HCT116 (cell line): Measurements from ENCODE around the gene PARD6G. TPM values are rescaled to one million over a fixed set of nuclear protein-coding genes. Genes with fewer than 3 reads are reported as not detected.

Experiments
- ATAC-seq: fragments of 200-7000 bp; cut with Tn5 transposase; 2 replicates; pipeline ENCODE4 v1.9.1; 2020; ENCODE audit warnings: mild to moderate bottlenecking, moderate library complexity
- BruUV-seq: library from RNA; stranded (reverse); fragments of 400-500 nt; replicated peaks from 2 replicates; lab custom pipeline; 2021; lab: Mats Ljungman, UMichigan
- CTCF ChIA-PET: fragments of 300-600 bp; sonication (Branson Sonifier 250); formaldehyde crosslinking; loops from one replicate; lab custom pipeline; 2021; ENCODE audit warnings: antibody characterized with exemption; lab: Charles Lee
- POLR2A ChIA-PET: fragments of 300-600, 350-600 bp; sonication (Branson Sonifier 250); formaldehyde crosslinking; loops from one replicate; lab custom pipeline; 2021; ENCODE audit warnings: antibody characterized with exemption; lab: Charles Lee
- RAD21 ChIA-PET, 2 experiments: fragments of 300-600 bp; sonication (Branson Sonifier 250); formaldehyde crosslinking; loops; one replicate each; lab custom pipeline; 2023; ENCODE audit warnings: low total read pairs in 2 of 2; ENCODE audit not compliant: uncharacterized antibody in 2 of 2, unreplicated experiment in 2 of 2, low non-redundant PET in 1 of 2; lab: Charles Lee
- DNase-seq: peaks from one replicate; pipeline ENCODE4 v3.0.0-alpha.2; 2010; ENCODE audit warnings: low read depth, low spot score
- H2AFZ ChIP-seq: fragments of 200-600 bp; shearing (Covaris generic), sonication (generic); 2 replicates; pipeline ENCODE4 v1.6.1; 2017; ENCODE audit warnings: low read depth, mixed run types, mixed read lengths, antibody characterized with exemption, low read length; ENCODE audit not compliant: poor library complexity, severe bottlenecking
- H3K27ac ChIP-seq: 2 replicates; pipeline ENCODE4 v1.5.1; 2012; ENCODE audit warnings: low read depth, low read length
- H3K27me3 ChIP-seq: fragments of 200-600 bp; sonication (generic); 2 replicates; pipeline ENCODE4 v1.6.1; 2016; ENCODE audit warnings: mixed run types, low read length, mixed read lengths; ENCODE audit not compliant: insufficient read depth
- H3K36me3 ChIP-seq, 2 experiments: fragments of 200-500 bp in 1 of 2; fragments of 200-600 bp in 1 of 2; sonication (Bioruptor generic) in 1 of 2; sonication (generic) in 1 of 2; 2 replicates each; pipeline versions ENCODE4 v1.5.1 to v1.6.1; 2014 to 2016; ENCODE audit warnings: low read length in 2 of 2, inconsistent platforms in 1 of 2, mixed read lengths in 1 of 2, mixed run types in 1 of 2; ENCODE audit not compliant: insufficient read depth in 2 of 2, control insufficient read depth in 1 of 2
- H3K4me1 ChIP-seq, 2 experiments: fragments of 200-600 bp in 1 of 2; sonication (generic) in 1 of 2; 2 replicates each; pipeline versions ENCODE4 v1.5.1 to v1.6.1; 2012 to 2017; ENCODE audit warnings: low read length in 2 of 2, inconsistent platforms in 1 of 2, mild to moderate bottlenecking in 1 of 2, mixed read lengths in 1 of 2, mixed run types in 1 of 2, moderate library complexity in 1 of 2; ENCODE audit not compliant: insufficient read depth in 2 of 2, control insufficient read depth in 1 of 2
- H3K4me2 ChIP-seq: fragments of 200-600 bp; sonication (generic); 2 replicates; pipeline ENCODE4 v1.6.1; 2017; ENCODE audit warnings: mixed run types, low read length, mixed read lengths
- H3K4me3 ChIP-seq, 2 experiments: fragments of 200-600 bp in 1 of 2; sonication (generic) in 1 of 2; replicated peaks in 1 of 2; 2 replicates each; pipeline ENCODE4 v1.5.1; 2011 to 2016; ENCODE audit warnings: low read length in 2 of 2, control low read depth in 1 of 2, low read depth in 1 of 2, mild to moderate bottlenecking in 1 of 2, mixed read lengths in 1 of 2, mixed run types in 1 of 2
- H3K79me2 ChIP-seq: fragments of 200-600 bp; sonication (generic); 2 replicates; pipeline ENCODE4 v1.6.1; 2017; ENCODE audit warnings: mild to moderate bottlenecking, mixed run types, low read length, moderate library complexity, mixed read lengths; ENCODE audit not compliant: insufficient read depth
- H3K9ac ChIP-seq: fragments of 200-600 bp; sonication (generic); 2 replicates; pipeline ENCODE4 v1.6.1; 2016; ENCODE audit warnings: low read length, mixed read lengths
- H3K9me2 ChIP-seq: fragments of 200-600 bp; sonication (generic), shearing (Covaris generic); 2 replicates; pipeline ENCODE4 v1.6.1; 2017; ENCODE audit warnings: mixed run types, mild to moderate bottlenecking, moderate library complexity; ENCODE audit not compliant: insufficient read depth
- H3K9me3 ChIP-seq, 2 experiments: fragments of 200-500 bp in 1 of 2; fragments of 200-600 bp in 1 of 2; sonication (Bioruptor generic) in 1 of 2; sonication (generic) in 1 of 2; 2 replicates each; pipeline ENCODE4 v1.6.1; 2014 to 2017; ENCODE audit warnings: low read length in 2 of 2, mixed read lengths in 2 of 2, inconsistent platforms in 1 of 2, low read depth in 1 of 2, mild to moderate bottlenecking in 1 of 2, mixed run types in 1 of 2, moderate library complexity in 1 of 2; ENCODE audit not compliant: control insufficient read depth in 1 of 2, insufficient read depth in 1 of 2
- H4K20me1 ChIP-seq: fragments of 200-600 bp; sonication (generic), shearing (Covaris generic); 2 replicates; pipeline ENCODE4 v1.6.1; 2017; ENCODE audit warnings: mixed run types, mild to moderate bottlenecking, moderate library complexity; ENCODE audit not compliant: insufficient read depth
- CBX3 ChIP-seq: IDR thresholded peaks from 2 replicates; pipeline ENCODE4 v1.6.1; 2012; ENCODE audit warnings: low read depth
- CEBPB ChIP-seq: IDR thresholded peaks from 2 replicates; pipeline ENCODE4 v1.6.1; 2012; ENCODE audit warnings: low read depth
- ELF1 ChIP-seq: IDR thresholded peaks from 2 replicates; pipeline ENCODE4 v1.6.1; 2012; ENCODE audit warnings: low read depth, borderline replicate concordance
- JUND ChIP-seq: IDR thresholded peaks from 2 replicates; pipeline ENCODE4 v1.6.1; 2012
- POLR2A ChIP-seq: IDR thresholded peaks from 2 replicates; pipeline ENCODE4 v1.7.0; 2011; ENCODE audit warnings: borderline replicate concordance; ENCODE audit not compliant: insufficient read depth, insufficient read length; ENCODE audit errors: extremely low read depth
- POLR2AphosphoS5 ChIP-seq: IDR thresholded peaks from 2 replicates; pipeline ENCODE4 v1.6.1; 2011; ENCODE audit warnings: mild to moderate bottlenecking, low read depth, low read length, moderate library complexity
- RAD21 ChIP-seq: IDR thresholded peaks from 2 replicates; pipeline ENCODE4 v1.6.1; 2012; ENCODE audit warnings: low read depth, mild to moderate bottlenecking
- SIN3A ChIP-seq: IDR thresholded peaks from 2 replicates; pipeline ENCODE4 v1.6.1; 2012; ENCODE audit warnings: low read depth
- SP1 ChIP-seq: IDR thresholded peaks from 2 replicates; pipeline ENCODE4 v1.6.1; 2012; ENCODE audit warnings: low read depth
- SRF ChIP-seq: IDR thresholded peaks from 2 replicates; pipeline ENCODE4 v1.6.1; 2012; ENCODE audit warnings: low read depth
- TCF7L2 ChIP-seq: IDR thresholded peaks from 2 replicates; pipeline ENCODE4 v1.7.0; 2011; ENCODE audit warnings: borderline replicate concordance, inconsistent platforms; ENCODE audit not compliant: insufficient read depth, insufficient read length; ENCODE audit errors: extremely low read depth
- YY1 ChIP-seq: IDR thresholded peaks from 2 replicates; pipeline ENCODE4 v1.6.1; 2011; ENCODE audit warnings: low read length, low read depth, moderate library complexity, mild to moderate bottlenecking; ENCODE audit not compliant: insufficient replicate concordance; ENCODE audit errors: extremely low read depth
- ZFX ChIP-seq: fragments of 450-650 bp; IDR thresholded peaks from 2 replicates; pipeline ENCODE4 v1.6.1; 2017
- ZNF274 ChIP-seq: fragments of 200-500 bp; sonication (Bioruptor generic); IDR thresholded peaks from 2 replicates; pipeline ENCODE4 v1.6.1; 2014; ENCODE audit warnings: mild to moderate bottlenecking, low read depth, low read length, inconsistent platforms
- intact Hi-C: fragments of 100-400 bp; cut with micrococcal nuclease; formaldehyde crosslinking; loops from 2 replicates; pipeline ENCODE4 v1.10.0; 2022
- total RNA-seq: library from RNA; stranded (reverse); gene quantifications from one replicate; pipeline ENCODE4 v1.2.1, GENCODE V29; 2021; ENCODE audit not compliant: unreplicated experiment
- TF ChIP-seq, protein P1 (sequence below): IDR thresholded peaks from 2 replicates; pipeline ENCODE4 v1.6.1; 2012; ENCODE audit warnings: low read depth
- TF ChIP-seq, protein P2 (sequence below): IDR thresholded peaks from 2 replicates; pipeline ENCODE4 v1.6.1; 2012

PARD6G gene
- total RNA-seq, 1 experiment from 2014 or later = 12.8 TPM

DNA sequence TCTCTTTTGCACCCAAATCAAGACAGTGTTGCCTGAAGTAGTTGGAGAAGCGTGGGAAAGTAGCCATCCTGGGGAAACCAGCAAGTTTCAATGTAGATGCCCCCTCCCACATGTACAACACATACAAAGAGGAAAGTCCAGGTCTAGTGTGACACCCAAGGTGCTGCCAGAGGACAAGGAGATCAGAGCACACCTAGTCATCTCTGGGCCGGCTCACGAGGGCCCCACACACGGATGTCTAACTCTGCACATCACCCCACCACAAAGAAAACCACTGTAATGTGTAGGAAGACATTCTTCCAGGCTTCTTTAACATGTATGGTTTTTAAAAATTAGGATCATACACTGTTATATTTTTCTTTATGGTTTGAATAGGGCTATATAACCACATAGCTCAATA lies 21.6 kb downstream of the PARD6G start:
- no peak for TF ChIP-seq RAD21
- no peak for TF ChIP-seq SRF
- no peak for TF ChIP-seq TCF7L2
- TF ChIP-seq CEBPB = no peak
- no peak for TF ChIP-seq JUND
- TF ChIP-seq SP1 = no peak
- no peak for TF ChIP-seq ZNF274
- TF ChIP-seq YY1 = no peak
- no peak for TF ChIP-seq POLR2A
- TF ChIP-seq ELF1 = no peak
- TF ChIP-seq, protein P1, sequence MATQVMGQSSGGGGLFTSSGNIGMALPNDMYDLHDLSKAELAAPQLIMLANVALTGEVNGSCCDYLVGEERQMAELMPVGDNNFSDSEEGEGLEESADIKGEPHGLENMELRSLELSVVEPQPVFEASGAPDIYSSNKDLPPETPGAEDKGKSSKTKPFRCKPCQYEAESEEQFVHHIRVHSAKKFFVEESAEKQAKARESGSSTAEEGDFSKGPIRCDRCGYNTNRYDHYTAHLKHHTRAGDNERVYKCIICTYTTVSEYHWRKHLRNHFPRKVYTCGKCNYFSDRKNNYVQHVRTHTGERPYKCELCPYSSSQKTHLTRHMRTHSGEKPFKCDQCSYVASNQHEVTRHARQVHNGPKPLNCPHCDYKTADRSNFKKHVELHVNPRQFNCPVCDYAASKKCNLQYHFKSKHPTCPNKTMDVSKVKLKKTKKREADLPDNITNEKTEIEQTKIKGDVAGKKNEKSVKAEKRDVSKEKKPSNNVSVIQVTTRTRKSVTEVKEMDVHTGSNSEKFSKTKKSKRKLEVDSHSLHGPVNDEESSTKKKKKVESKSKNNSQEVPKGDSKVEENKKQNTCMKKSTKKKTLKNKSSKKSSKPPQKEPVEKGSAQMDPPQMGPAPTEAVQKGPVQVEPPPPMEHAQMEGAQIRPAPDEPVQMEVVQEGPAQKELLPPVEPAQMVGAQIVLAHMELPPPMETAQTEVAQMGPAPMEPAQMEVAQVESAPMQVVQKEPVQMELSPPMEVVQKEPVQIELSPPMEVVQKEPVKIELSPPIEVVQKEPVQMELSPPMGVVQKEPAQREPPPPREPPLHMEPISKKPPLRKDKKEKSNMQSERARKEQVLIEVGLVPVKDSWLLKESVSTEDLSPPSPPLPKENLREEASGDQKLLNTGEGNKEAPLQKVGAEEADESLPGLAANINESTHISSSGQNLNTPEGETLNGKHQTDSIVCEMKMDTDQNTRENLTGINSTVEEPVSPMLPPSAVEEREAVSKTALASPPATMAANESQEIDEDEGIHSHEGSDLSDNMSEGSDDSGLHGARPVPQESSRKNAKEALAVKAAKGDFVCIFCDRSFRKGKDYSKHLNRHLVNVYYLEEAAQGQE = no peak
- TF ChIP-seq ZFX = no peak
- TF ChIP-seq, protein P2, sequence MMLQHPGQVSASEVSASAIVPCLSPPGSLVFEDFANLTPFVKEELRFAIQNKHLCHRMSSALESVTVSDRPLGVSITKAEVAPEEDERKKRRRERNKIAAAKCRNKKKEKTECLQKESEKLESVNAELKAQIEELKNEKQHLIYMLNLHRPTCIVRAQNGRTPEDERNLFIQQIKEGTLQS = no peak
- no peak for TF ChIP-seq SIN3A
- TF ChIP-seq POLR2AphosphoS5 = no peak
- TF ChIP-seq CBX3 = no peak
- ATAC-seq = no peak
- intact Hi-C loops = no loop called here
- DNase-seq = no peak
- no peak overlapping the region for H3K9ac ChIP-seq
- no peaks in the 10 kb centered on the region for H3K27me3 ChIP-seq
- H3K27ac ChIP-seq = no peak overlapping the region
- 0 out of 4 replicates have a peak, but pooled peaks cover 0 to 3% of the 10 kb centered on the region in 2 experiments for H3K9me3 ChIP-seq
- ChIA-PET POLR2A (no interaction called here), RAD21 (no interaction called here), CTCF (no interaction called here)
- no peaks in the 10 kb centered on the region for H3K36me3 ChIP-seq
- H3K79me2 ChIP-seq = no peaks in the 10 kb centered on the region
- H4K20me1 ChIP-seq = no peaks in the 10 kb centered on the region
- H3K4me2 ChIP-seq = no peak overlapping the region
- H3K9me2 ChIP-seq = no peaks in the 10 kb centered on the region
- H2AFZ ChIP-seq = no peak overlapping the region
- no peaks in the 10 kb centered on the region for H3K4me1 ChIP-seq
- BruUV-seq = no TSS peak
- H3K4me3 ChIP-seq = no peak overlapping the region
